Keratinocyte (primary cell): Measurements from ENCODE around the gene ALCAM. TPM values are rescaled to one million over a fixed set of nuclear protein-coding genes. Genes with fewer than 3 reads are reported as not detected.

ENCODE experiments used
- DNase-seq: peaks from one replicate; pipeline ENCODE4 v3.0.0-alpha.2; 2011; ENCODE audit warnings: low read depth, missing footprints, low spot score
- FAIRE-seq: peaks from 2 replicates; lab custom pipeline; 2011; peaks lifted over from hg19 to GRCh38; lab: Jason Lieb, UNC
- H2AFZ ChIP-seq: 2 replicates; pipeline ENCODE4 v1.6.0; 2012; ENCODE audit warnings: low read length, control low read depth, inconsistent platforms; ENCODE audit not compliant: control insufficient read depth
- H3K27ac ChIP-seq: 2 replicates; pipeline ENCODE4 v1.5.1; 2011; ENCODE audit warnings: low read length; ENCODE audit not compliant: control insufficient read depth, insufficient read depth
- H3K27me3 ChIP-seq: 3 replicates; pipeline ENCODE4 v1.6.0; 2011; ENCODE audit warnings: low read length; ENCODE audit not compliant: control insufficient read depth, insufficient read depth; ENCODE audit errors: extremely low read depth
- H3K36me3 ChIP-seq, 2 experiments: 2 replicates in 1 of 2; 3 replicates in 1 of 2; pipeline ENCODE4 v1.5.1; 2011; ENCODE audit warnings: low read length in 2 of 2, mild to moderate bottlenecking in 1 of 2; ENCODE audit not compliant: control insufficient read depth in 2 of 2, insufficient read depth in 2 of 2; ENCODE audit errors: extremely low read depth in 1 of 2
- H3K4me1 ChIP-seq: 3 replicates; pipeline ENCODE4 v1.5.1; 2011; ENCODE audit warnings: low read length; ENCODE audit not compliant: control insufficient read depth, insufficient read depth; ENCODE audit errors: extremely low read depth
- H3K4me2 ChIP-seq: 3 replicates; pipeline ENCODE4 v1.6.0; 2011; ENCODE audit warnings: low read depth, low read length; ENCODE audit not compliant: control insufficient read depth, insufficient read depth; ENCODE audit errors: extremely low read depth
- H3K4me3 ChIP-seq, 3 experiments: fragments of 200-600 bp in 1 of 3; sonication (generic) in 1 of 3; 2 replicates in 2 of 3; 3 replicates in 1 of 3; pipeline ENCODE4 v1.5.1; 2011 to 2016; ENCODE audit warnings: low read length in 3 of 3, mild to moderate bottlenecking in 3 of 3, control low read depth in 2 of 3, inconsistent platforms in 1 of 3, low read depth in 1 of 3, mixed read lengths in 1 of 3, mixed run types in 1 of 3, moderate library complexity in 1 of 3; ENCODE audit not compliant: control insufficient read depth in 2 of 3, insufficient read depth in 2 of 3; ENCODE audit errors: extremely low read depth in 1 of 3
- H3K79me2 ChIP-seq: 2 replicates; pipeline ENCODE4 v1.6.0; 2012; ENCODE audit warnings: low read length; ENCODE audit not compliant: control insufficient read depth, insufficient read depth
- H3K9ac ChIP-seq: 3 replicates; pipeline ENCODE4 v1.6.0; 2011; ENCODE audit warnings: low read length; ENCODE audit not compliant: control insufficient read depth, insufficient read depth; ENCODE audit errors: extremely low read depth
- H3K9me1 ChIP-seq: 3 replicates; pipeline ENCODE4 v1.6.0; 2011; ENCODE audit warnings: low read length; ENCODE audit not compliant: control insufficient read depth, insufficient read depth; ENCODE audit errors: extremely low read depth
- H3K9me3 ChIP-seq: 2 replicates; pipeline ENCODE4 v1.5.1; 2012; ENCODE audit warnings: low read depth, low read length; ENCODE audit not compliant: control insufficient read depth
- H4K20me1 ChIP-seq: 3 replicates; pipeline ENCODE4 v1.6.0; 2011; ENCODE audit warnings: low read length; ENCODE audit not compliant: control insufficient read depth, insufficient read depth; ENCODE audit errors: extremely low read depth
- EZH2 ChIP-seq: IDR thresholded peaks from one replicate; pipeline ENCODE4 v1.6.1; 2012; ENCODE audit warnings: inconsistent platforms, mild to moderate bottlenecking, low read length, moderate library complexity
- dilution Hi-C: fragments of 300-500 bp; cut with MboI; formaldehyde crosslinking; loops from one replicate; pipeline ENCODE4 v1.7.0; 2020; ENCODE audit warnings: low sequenced_read_pairs; ENCODE audit not compliant: extremely low pct_ligation_motif_present
- polyA plus RNA-seq, 5 experiments: library from polyadenylated mRNA; depleted of rRNA in 3 of 5; stranded (reverse) in 3 of 5; stranded (forward) in 1 of 5; unstranded in 1 of 5; fragments of >200 nt; gene quantifications; 1 replicate in 1 of 5; 2 replicates in 3 of 5; 3 replicates in 1 of 5; pipeline versions ENCODE4 v1.2.1 to v1.2.3, GENCODE V29; 2011 to 2012; ENCODE audit warnings: missing spikeins in 2 of 5, low read depth in 1 of 5, low replicate concordance in 1 of 5
- TF ChIP-seq, protein P1 (sequence below), 3 experiments: IDR thresholded peaks in 1 of 3; conservative IDR thresholded peaks in 1 of 3; optimal IDR thresholded peaks in 1 of 3; 2 replicates in 2 of 3; 3 replicates in 1 of 3; pipeline versions ENCODE3 to v1.5.1; 2011; ENCODE audit warnings: low read length in 3 of 3, mild to moderate bottlenecking in 3 of 3, moderate library complexity in 2 of 3, control low read depth in 1 of 3, inconsistent platforms in 1 of 3; ENCODE audit not compliant: insufficient read depth in 2 of 3; ENCODE audit errors: extremely low read depth in 1 of 3

ALCAM gene
- polyA plus RNA-seq, 1 donor (not counting 4 experiments of a cell fraction or from before 2014, with no cell fraction given): 71.3 TPM

DNA sequence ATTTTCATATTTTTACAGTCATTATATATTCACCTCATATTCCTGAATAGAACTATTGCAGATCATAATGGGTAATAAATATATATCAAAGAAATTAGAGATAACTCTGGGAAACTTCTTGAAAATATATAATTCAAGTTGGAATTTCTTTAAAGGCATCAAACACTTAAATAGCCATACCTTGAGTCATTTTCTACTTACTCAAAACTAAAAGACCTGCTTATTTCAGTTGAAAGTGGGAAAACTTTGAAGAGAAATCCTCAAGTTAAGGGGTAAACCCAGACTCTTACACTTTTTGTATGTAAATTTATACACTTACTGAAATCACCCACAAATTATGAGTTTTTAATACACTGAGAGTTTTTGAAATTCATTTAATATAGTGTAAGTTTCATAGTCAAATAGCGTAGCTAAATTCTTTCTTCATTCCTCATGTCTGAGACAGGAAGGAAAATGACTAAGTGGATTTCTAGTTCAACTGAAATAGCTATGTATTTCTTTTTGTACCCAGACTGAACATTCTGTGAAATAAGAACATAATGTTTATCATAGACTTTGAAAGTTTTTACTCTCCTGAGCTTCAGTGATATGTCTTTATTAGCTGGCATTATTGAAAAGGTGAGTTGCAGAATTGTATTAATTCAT, 4.6 kb upstream of the ALCAM start:
- Histone ChIP-seq H3K9me1 (no peaks in the 10 kb centered on the region), H3K4me3 (peak overlapping the region in 1 of 3 experiments; percentile 7), H3K9ac (peak overlapping the region; percentile 13), H3K36me3 (no peaks in the 10 kb centered on the region), H3K79me2 (peaks cover 3% of the 10 kb centered on the region), H2AFZ (peak overlapping the region; percentile 59), H3K4me1 (peaks cover 54% of the 10 kb centered on the region), H3K9me3 (no peaks in the 10 kb centered on the region), H3K27ac (peak overlapping the region; percentile 77), H4K20me1 (no peaks in the 10 kb centered on the region), H3K27me3 (no peaks in the 10 kb centered on the region), H3K4me2 (peak overlapping the region; percentile 61)
- dilution Hi-C loops: no loop called here
- DNase-seq: no peak
- no peak for FAIRE-seq
- TF ChIP-seq, protein P1, sequence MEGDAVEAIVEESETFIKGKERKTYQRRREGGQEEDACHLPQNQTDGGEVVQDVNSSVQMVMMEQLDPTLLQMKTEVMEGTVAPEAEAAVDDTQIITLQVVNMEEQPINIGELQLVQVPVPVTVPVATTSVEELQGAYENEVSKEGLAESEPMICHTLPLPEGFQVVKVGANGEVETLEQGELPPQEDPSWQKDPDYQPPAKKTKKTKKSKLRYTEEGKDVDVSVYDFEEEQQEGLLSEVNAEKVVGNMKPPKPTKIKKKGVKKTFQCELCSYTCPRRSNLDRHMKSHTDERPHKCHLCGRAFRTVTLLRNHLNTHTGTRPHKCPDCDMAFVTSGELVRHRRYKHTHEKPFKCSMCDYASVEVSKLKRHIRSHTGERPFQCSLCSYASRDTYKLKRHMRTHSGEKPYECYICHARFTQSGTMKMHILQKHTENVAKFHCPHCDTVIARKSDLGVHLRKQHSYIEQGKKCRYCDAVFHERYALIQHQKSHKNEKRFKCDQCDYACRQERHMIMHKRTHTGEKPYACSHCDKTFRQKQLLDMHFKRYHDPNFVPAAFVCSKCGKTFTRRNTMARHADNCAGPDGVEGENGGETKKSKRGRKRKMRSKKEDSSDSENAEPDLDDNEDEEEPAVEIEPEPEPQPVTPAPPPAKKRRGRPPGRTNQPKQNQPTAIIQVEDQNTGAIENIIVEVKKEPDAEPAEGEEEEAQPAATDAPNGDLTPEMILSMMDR (optimal IDR thresholded peaks at IDR 0.05 in 1 of 3, IDR thresholded peaks at IDR 0.05 in 1 of 3, conservative IDR thresholded peaks at IDR 0.05 in 1 of 3; ENCODE audit: extremely low read depth in 1 of 3, insufficient read depth in 2 of 3, low read length in 3 of 3): no peak
- no peak for TF ChIP-seq EZH2

DNA sequence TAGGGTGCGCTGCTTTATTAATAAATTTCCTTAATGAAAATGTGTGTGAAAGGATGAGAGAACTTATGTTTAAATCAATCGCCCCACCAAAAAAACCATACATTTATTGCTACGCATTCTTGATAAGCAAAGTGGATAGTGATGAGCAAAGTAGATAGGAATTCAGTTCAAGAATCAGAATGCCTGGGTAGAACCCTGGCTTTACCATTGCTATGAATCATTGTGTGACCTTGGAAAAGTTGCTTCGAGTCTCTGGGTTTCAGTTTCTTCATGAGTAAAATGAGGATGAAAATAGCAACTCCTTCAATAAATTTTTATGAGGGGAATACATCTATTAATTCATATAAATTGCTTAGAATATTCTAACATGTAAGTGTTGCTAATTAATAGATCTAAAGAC, 2.6 kb upstream of the ALCAM start:
- H3K27me3 ChIP-seq: no peaks in the 10 kb centered on the region
- DNase-seq (no peak), FAIRE-seq (peak; percentile 71)
- no peak overlapping the region for H3K9ac ChIP-seq
- H3K9me1 ChIP-seq: no peaks in the 10 kb centered on the region
- no peaks in the 10 kb centered on the region for H3K36me3 ChIP-seq
- peaks cover 52% of the 10 kb centered on the region for H3K4me1 ChIP-seq
- H3K4me3 ChIP-seq: peak overlapping the region in 1 of 3 experiments; percentile 25
- H3K4me2 ChIP-seq: peak overlapping the region; percentile 97
- H4K20me1 ChIP-seq: no peaks in the 10 kb centered on the region
- no peak for TF ChIP-seq EZH2
- TF ChIP-seq, protein P1 (optimal IDR thresholded peaks at IDR 0.05 in 1 of 3, IDR thresholded peaks at IDR 0.05 in 1 of 3, conservative IDR thresholded peaks at IDR 0.05 in 1 of 3; ENCODE audit: extremely low read depth in 1 of 3, insufficient read depth in 2 of 3, low read length in 3 of 3): no peak
- no peak overlapping the region for H2AFZ ChIP-seq
- dilution Hi-C loops: no loop called here
- H3K27ac ChIP-seq: peak overlapping the region; percentile 32
- H3K79me2 ChIP-seq: peaks cover 18% of the 10 kb centered on the region
- no peaks in the 10 kb centered on the region for H3K9me3 ChIP-seq
